GM12872 (cell line): ENCODE data around the gene TEAD2.

Experiments
- CTCF ChIP-seq: IDR thresholded peaks from 3 replicates; pipeline ENCODE4 v1.5.1; 2011; ENCODE audit warnings: low read depth, mild to moderate bottlenecking, low read length, moderate library complexity; ENCODE audit not compliant: insufficient read depth

The TEAD2 gene

GRCh38 chr19:49333418-49333805 is 28.8 kb downstream of the TEAD2 start:
- TF ChIP-seq CTCF = no peak

GRCh38 chr19:49331616-49332055 is 30.6 kb downstream of the TEAD2 start:
- TF ChIP-seq CTCF = no peak

GRCh38 chr19:49328741-49329140 is 33.5 kb downstream of the TEAD2 start:
- TF ChIP-seq CTCF = no peak

GRCh38 chr19:49327878-49328544 is 34.2 kb downstream of the TEAD2 start:
- TF ChIP-seq CTCF = peak; percentile 73

- no peak for TF ChIP-seq CTCF
Observed at GRCh38 chr19:49326165-49326704, 36.0 kb downstream of the TEAD2 start.

GRCh38 chr19:49324801-49325576 is 37.2 kb downstream of the TEAD2 start, which contains the start of gene SLC6A16:
SLC6A16 (minus strand) TSS chr19:49325191; CDS start chr19:49311347, 13,844 bp downstream.
- TF ChIP-seq CTCF = no peak

- no peak for TF ChIP-seq CTCF
Observed at GRCh38 chr19:49318296-49318695, 43.9 kb downstream of the TEAD2 start.
